ENCODE data around the gene DDX41. TPM values are rescaled to one million over a fixed set of nuclear protein-coding genes. Genes with fewer than 3 reads are reported as not detected.

Gene DDX41
- total and polyA plus RNA-seq, 10 of the 15 experiments (the other 5 are each of a cell fraction or from before 2014, with no cell fraction given) = 32.7 to 215 (median 93.6) TPM

GRCh38 chr5:177509991-177510566 lies 6.7 kb downstream of the DDX41 start (continued):
- TF ChIP-seq, protein P1, sequence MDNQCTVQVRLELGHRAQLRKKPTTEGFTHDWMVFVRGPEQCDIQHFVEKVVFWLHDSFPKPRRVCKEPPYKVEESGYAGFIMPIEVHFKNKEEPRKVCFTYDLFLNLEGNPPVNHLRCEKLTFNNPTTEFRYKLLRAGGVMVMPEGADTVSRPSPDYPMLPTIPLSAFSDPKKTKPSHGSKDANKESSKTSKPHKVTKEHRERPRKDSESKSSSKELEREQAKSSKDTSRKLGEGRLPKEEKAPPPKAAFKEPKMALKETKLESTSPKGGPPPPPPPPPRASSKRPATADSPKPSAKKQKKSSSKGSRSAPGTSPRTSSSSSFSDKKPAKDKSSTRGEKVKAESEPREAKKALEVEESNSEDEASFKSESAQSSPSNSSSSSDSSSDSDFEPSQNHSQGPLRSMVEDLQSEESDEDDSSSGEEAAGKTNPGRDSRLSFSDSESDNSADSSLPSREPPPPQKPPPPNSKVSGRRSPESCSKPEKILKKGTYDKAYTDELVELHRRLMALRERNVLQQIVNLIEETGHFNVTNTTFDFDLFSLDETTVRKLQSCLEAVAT (IDR thresholded peaks at IDR 0.05) = peak; percentile 53; the same call in 1 of the 2 replicates
- TF ChIP-seq DPF2 (IDR thresholded peaks at IDR 0.05) (peak; percentile 19; the same call in 1 of the 2 replicates), RB1 (IDR thresholded peaks at IDR 0.05; ENCODE audit: borderline replicate concordance) (0 out of 2 replicates have a peak, but pooled peaks have one; percentile 67), ESRRA (IDR thresholded peaks at IDR 0.05; ENCODE audit: low read length) (no peak), EGR1 (IDR thresholded peaks at IDR 0.05; ENCODE audit: borderline replicate concordance in 1 of 2, low read depth in 2 of 2, low read length in 2 of 2) (peak in 1 of 2 experiments; percentile 90; a peak in 2 of 3 replicates), LARP7 (IDR thresholded peaks at IDR 0.05) (peak; percentile 62), TCF12 (IDR thresholded peaks at IDR 0.05; ENCODE audit: low read depth, low read length) (0 out of 2 replicates have a peak, but pooled peaks have one; percentile 2), MAX (IDR thresholded peaks at IDR 0.05; ENCODE audit: low read depth, low read length) (peak; percentile 86), RAD21 (IDR thresholded peaks at IDR 0.05; ENCODE audit: insufficient read depth, low read depth, low read length) (no peak), ZNF687 (IDR thresholded peaks at IDR 0.05) (peak; percentile 47), SMAD5 (IDR thresholded peaks at IDR 0.05; ENCODE audit: low read depth) (peak; percentile 39; the same call in 1 of the 2 replicates), SUPT20H (IDR thresholded peaks at IDR 0.05; ENCODE audit: borderline replicate concordance, control insufficient read depth, low read depth, low read length) (no peak), PAX8 (IDR thresholded peaks at IDR 0.05) (no peak)
- TF ChIP-seq, protein P2, sequence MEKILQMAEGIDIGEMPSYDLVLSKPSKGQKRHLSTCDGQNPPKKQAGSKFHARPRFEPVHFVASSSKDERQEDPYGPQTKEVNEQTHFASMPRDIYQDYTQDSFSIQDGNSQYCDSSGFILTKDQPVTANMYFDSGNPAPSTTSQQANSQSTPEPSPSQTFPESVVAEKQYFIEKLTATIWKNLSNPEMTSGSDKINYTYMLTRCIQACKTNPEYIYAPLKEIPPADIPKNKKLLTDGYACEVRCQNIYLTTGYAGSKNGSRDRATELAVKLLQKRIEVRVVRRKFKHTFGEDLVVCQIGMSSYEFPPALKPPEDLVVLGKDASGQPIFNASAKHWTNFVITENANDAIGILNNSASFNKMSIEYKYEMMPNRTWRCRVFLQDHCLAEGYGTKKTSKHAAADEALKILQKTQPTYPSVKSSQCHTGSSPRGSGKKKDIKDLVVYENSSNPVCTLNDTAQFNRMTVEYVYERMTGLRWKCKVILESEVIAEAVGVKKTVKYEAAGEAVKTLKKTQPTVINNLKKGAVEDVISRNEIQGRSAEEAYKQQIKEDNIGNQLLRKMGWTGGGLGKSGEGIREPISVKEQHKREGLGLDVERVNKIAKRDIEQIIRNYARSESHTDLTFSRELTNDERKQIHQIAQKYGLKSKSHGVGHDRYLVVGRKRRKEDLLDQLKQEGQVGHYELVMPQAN (conservative IDR thresholded peaks at IDR 0.05) = peak; percentile 82
- TF ChIP-seq, protein P3, sequence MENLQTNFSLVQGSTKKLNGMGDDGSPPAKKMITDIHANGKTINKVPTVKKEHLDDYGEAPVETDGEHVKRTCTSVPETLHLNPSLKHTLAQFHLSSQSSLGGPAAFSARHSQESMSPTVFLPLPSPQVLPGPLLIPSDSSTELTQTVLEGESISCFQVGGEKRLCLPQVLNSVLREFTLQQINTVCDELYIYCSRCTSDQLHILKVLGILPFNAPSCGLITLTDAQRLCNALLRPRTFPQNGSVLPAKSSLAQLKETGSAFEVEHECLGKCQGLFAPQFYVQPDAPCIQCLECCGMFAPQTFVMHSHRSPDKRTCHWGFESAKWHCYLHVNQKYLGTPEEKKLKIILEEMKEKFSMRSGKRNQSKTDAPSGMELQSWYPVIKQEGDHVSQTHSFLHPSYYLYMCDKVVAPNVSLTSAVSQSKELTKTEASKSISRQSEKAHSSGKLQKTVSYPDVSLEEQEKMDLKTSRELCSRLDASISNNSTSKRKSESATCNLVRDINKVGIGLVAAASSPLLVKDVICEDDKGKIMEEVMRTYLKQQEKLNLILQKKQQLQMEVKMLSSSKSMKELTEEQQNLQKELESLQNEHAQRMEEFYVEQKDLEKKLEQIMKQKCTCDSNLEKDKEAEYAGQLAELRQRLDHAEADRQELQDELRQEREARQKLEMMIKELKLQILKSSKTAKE (IDR thresholded peaks at IDR 0.05; ENCODE audit: low read depth, poor library complexity, severe bottlenecking) = no peak
- TF ChIP-seq, protein P4, sequence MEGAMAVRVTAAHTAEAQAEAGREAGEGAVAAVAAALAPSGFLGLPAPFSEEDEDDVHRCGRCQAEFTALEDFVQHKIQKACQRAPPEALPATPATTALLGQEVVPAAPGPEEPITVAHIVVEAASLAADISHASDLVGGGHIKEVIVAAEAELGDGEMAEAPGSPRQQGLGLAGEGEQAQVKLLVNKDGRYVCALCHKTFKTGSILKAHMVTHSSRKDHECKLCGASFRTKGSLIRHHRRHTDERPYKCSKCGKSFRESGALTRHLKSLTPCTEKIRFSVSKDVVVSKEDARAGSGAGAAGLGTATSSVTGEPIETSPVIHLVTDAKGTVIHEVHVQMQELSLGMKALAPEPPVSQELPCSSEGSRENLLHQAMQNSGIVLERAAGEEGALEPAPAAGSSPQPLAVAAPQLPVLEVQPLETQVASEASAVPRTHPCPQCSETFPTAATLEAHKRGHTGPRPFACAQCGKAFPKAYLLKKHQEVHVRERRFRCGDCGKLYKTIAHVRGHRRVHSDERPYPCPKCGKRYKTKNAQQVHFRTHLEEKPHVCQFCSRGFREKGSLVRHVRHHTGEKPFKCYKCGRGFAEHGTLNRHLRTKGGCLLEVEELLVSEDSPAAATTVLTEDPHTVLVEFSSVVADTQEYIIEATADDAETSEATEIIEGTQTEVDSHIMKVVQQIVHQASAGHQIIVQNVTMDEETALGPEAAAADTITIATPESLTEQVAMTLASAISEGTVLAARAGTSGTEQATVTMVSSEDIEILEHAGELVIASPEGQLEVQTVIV (IDR thresholded peaks at IDR 0.05; ENCODE audit: borderline replicate concordance, partially characterized antibody) = no peak

Data from GM12878 (cell line).